Cardiac fibroblast (primary cell): ENCODE results near the gene PSMA4.

Experiments used
- DNase-seq, 2 donors: peaks; one replicate each; pipeline versions ENCODE4 v3.0.0 to v3.0.0-alpha.2; 2010; ENCODE audit warnings: low read depth in 2 of 2
- H3K4me3 ChIP-seq, 2 donors: replicated peaks in 1 of 2; 1 replicate in 1 of 2; 2 replicates in 1 of 2; pipeline ENCODE4 v1.5.1; 2011; ENCODE audit warnings: low read depth in 2 of 2, low read length in 2 of 2, mild to moderate bottlenecking in 2 of 2, moderate library complexity in 1 of 2
- TF ChIP-seq, protein P1 (sequence below): IDR thresholded peaks from one replicate; pipeline ENCODE4 v1.5.1; 2011; ENCODE audit warnings: low read depth, mild to moderate bottlenecking, low read length, inconsistent platforms

The PSMA4 gene

DNA sequence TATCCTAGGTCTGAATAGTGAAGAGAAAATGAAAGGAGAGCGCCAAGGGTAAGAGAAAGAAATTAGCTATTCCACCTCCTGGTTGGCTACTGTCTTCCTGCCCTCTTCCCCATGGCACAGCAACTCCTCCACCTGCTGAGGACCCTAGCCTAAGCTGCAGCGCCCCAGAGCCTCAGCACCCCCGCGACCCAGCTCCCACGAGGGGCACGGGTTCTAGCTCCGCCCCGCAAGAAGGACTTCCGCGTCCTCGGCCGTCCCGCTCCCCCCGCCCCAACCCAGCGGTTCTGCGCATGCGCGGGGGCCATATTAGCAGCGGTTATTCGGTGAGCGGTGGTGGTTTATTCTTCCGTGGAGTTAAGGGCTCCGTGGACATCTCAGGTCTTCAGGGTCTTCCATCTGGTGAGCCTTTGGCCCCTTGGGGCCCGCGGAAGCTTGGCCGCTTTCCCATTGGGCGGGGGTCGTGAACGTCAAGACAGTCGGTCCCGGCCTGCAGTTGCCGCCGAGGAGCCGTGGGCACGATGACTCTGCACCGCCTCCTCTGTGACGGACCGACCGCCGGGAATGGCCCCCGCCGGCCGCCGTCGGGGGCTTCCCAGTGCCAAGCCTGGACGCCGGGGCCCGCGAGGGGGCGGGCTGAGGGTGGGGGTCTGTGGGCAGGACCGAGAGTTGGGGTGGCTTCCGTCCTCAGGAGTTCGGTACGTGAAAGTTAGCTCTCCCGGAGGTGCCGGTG, at the start of gene PSMA4:
PSMA4 (plus strand) TSS at position 304 of the 730 bp plus-strand sequence. CDS start 1,484 bp downstream, outside the sequence.
- TF ChIP-seq, protein P1, sequence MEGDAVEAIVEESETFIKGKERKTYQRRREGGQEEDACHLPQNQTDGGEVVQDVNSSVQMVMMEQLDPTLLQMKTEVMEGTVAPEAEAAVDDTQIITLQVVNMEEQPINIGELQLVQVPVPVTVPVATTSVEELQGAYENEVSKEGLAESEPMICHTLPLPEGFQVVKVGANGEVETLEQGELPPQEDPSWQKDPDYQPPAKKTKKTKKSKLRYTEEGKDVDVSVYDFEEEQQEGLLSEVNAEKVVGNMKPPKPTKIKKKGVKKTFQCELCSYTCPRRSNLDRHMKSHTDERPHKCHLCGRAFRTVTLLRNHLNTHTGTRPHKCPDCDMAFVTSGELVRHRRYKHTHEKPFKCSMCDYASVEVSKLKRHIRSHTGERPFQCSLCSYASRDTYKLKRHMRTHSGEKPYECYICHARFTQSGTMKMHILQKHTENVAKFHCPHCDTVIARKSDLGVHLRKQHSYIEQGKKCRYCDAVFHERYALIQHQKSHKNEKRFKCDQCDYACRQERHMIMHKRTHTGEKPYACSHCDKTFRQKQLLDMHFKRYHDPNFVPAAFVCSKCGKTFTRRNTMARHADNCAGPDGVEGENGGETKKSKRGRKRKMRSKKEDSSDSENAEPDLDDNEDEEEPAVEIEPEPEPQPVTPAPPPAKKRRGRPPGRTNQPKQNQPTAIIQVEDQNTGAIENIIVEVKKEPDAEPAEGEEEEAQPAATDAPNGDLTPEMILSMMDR: peak; percentile 10
- peak; percentile 89 to 90 for DNase-seq
- peak within 1 kb of the TSS; percentile 78 to 95 for H3K4me3 ChIP-seq

DNA sequence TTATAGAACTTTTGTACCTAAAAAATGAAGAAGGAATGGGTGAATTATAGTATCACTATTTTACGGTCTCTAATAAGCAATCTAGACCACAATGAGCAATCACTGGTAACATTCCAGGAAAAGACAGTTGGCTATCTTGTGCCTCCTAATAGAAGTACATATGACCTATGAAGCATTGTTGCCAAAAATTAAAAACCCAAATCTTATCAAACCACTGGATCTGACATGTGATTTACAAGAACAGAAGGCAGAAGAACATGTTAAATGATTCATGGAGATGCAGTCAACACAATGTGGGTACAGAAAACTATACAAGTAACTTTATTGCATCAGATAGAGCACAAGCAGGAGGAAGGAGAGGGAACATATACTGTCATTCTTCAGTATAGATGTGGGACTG, 47.4 kb upstream of the PSMA4 start:
- H3K4me3 ChIP-seq: no peak overlapping the region
- peak; percentile 24 to 51 for DNase-seq
- TF ChIP-seq, protein P1: no peak

DNA sequence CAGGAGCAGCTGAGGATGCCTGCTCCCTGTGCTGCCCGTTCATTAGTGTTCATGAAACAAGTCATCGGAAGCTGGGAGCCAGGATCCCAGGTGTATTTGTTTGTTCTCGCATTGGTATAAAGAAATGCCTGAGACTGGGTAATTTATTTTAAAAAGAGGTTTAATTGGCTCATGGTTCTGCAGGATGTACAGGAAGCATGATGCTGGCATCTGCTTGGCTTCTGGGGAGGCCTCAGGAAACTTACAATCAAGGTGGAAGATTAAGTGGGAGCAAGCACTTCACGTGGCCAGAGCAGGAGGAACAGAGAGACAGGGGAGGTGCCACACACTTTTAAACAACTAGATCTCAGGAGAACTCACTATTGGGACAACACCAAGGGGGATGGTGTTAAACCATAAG, 38.4 kb upstream of the PSMA4 start:
- TF ChIP-seq, protein P1: no peak
- no peak overlapping the region for H3K4me3 ChIP-seq
- no peak for DNase-seq

DNA sequence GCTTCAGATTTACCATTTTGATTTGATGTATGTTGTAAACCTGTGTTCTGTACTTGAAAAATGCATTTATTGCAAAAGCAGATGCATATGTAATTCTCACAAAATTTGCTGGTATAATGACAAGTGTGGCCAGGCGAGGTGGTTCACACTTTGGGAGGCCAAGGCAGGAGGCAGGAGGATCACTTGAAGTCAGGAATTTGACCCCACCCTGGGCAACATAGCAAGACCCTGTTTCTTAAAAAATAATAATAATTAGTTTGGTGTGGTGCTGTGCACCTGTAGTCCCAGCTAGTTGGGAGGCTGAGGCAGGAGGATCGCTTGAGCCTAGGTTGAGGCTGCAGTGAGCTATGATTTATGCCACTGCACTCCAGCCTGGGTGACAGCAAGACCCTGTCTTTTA, 37.6 kb upstream of the PSMA4 start:
- TF ChIP-seq, protein P1: no peak
- no peak overlapping the region for H3K4me3 ChIP-seq
- no peak for DNase-seq

DNA sequence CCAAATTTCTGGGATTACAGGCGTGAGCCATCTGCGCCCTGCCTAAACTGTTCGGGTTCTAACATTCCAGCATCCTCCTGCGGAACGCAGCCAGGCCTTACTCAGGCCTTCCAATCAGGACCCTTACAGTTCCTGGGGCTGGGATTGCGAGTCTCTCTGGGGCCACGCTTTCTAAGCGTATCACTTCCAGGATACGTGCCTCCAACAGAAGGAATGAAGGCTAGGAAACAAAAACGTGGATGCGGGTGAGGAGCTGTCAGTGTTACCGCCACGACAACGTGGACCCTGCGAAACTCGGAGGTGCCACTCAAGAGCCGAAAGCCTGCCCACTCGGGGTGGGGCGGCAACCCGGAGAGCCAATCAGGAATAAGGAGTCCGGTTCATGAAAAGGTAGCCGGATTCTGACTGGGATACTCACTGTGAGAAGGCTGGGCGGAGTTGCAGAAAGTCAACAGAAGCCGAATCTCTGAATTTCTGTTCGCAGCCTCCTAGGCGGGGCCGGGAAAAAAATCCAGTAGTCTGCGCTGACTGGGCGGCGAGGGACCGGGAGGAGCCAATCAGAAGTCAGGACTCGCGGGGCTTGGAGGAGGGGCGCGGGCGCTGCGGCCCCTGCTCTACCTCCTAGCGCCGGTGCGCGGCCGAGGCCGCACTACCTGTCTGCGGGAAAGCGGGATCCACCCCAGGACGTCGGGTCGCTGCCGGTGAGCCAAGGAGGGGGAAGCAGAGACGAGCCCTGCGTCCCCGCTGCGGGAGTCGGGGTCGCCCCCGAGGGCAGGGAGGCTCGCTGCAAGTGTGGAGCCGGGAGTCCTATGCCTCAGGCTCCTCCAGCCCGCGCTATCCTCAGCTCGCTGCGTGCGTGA, 33.0 kb upstream of the PSMA4 start, which contains the start of gene HYKK:
HYKK (plus strand) TSS at position 607 of the 860 bp plus-strand sequence. CDS start 5,512 bp downstream, outside the sequence.
- H3K4me3 ChIP-seq: peak within 1 kb of the TSS; percentile 93 to 94
- TF ChIP-seq, protein P1: peak; percentile 13
- peak; percentile 97 to 98 for DNase-seq

DNA sequence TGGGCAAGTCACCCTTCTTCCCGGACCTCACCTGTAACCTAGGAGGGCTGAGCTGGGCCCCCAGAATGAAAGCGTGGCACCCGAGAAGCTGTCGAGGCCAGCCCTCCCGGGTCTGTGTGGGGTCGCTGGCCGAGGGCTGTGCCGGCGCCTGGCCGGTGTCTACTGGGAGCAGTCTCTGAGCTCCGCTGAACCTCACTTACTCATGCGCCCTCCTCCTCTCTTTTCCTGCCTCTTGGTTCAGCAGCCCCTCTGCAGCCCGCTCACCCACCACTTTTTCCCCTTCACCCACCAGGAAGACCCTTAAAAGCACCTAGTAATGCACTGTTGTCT, 32.4 kb upstream of the PSMA4 start:
- peak overlapping the region; percentile 93 to 94 for H3K4me3 ChIP-seq
- TF ChIP-seq, protein P1: no peak
- no peak for DNase-seq
